Activated CD4-positive, alpha-beta T cell treated with anti-CD3 and anti-CD28 coated beads, Interleukin-2, Interleukin-6, amounts not matched to agents 100 ng/mL and 50 ng/mL, durations not matched to agents 16 hours and 8 hours (primary cell): Measurements from ENCODE around the gene CD69.

Experiments used
- DNase-seq: peaks from one replicate; pipeline ENCODE4 v3.0.0-alpha.2; 2020

The CD69 gene

GRCh38 chr12:9779209-9779608 lies 18.5 kb upstream of the CD69 start:
- no peak for DNase-seq

- no peak for DNase-seq
Measured at GRCh38 chr12:9776781-9777180, 16.1 kb upstream of the CD69 start.

GRCh38 chr12:9773216-9773877 lies 12.6 kb upstream of the CD69 start:
- no peak for DNase-seq

- no peak for DNase-seq
Measured at GRCh38 chr12:9763025-9763424, 2.3 kb upstream of the CD69 start.

GRCh38 chr12:9762369-9762768 lies 1.7 kb upstream of the CD69 start:
- no peak for DNase-seq

- peak; percentile 61 for DNase-seq
Measured at GRCh38 chr12:9761419-9761781, 699 bp upstream of the CD69 start.

- DNase-seq = no peak
Measured at GRCh38 chr12:9760120-9760519, 581 bp downstream of the CD69 start.

- DNase-seq = no peak
Measured at GRCh38 chr12:9759694-9760093, 1.0 kb downstream of the CD69 start.

GRCh38 chr12:9758119-9758518 lies 2.6 kb downstream of the CD69 start:
- DNase-seq = no peak

- peak; percentile 47 for DNase-seq
Measured at GRCh38 chr12:9757433-9758025, 3.2 kb downstream of the CD69 start.

GRCh38 chr12:9756706-9757105 lies 4.0 kb downstream of the CD69 start:
- no peak for DNase-seq

- no peak for DNase-seq
Measured at GRCh38 chr12:9756170-9756569, 4.5 kb downstream of the CD69 start.

GRCh38 chr12:9755567-9755966 lies 5.1 kb downstream of the CD69 start:
- no peak for DNase-seq

- DNase-seq = no peak
Measured at GRCh38 chr12:9755035-9755434, 5.7 kb downstream of the CD69 start.

- no peak for DNase-seq
Measured at GRCh38 chr12:9754099-9754927, 6.4 kb downstream of the CD69 start.

GRCh38 chr12:9753498-9753897 lies 7.2 kb downstream of the CD69 start:
- no peak for DNase-seq

- no peak for DNase-seq
Measured at GRCh38 chr12:9753073-9753472, 7.6 kb downstream of the CD69 start.

GRCh38 chr12:9752145-9752933 lies 8.4 kb downstream of the CD69 start:
- DNase-seq = no peak

GRCh38 chr12:9751204-9752144 lies 9.2 kb downstream of the CD69 start:
- no peak for DNase-seq

GRCh38 chr12:9750276-9751203 lies 10.2 kb downstream of the CD69 start:
- DNase-seq = peak; percentile 84

- no peak for DNase-seq
Measured at GRCh38 chr12:9749640-9750039, 11.1 kb downstream of the CD69 start.
